PFSK-1 (cell line): ENCODE data around the gene HLX.

Experiments used
- FOXP2 ChIP-seq: optimal IDR thresholded peaks from 2 replicates; pipeline ENCODE3; 2011; ENCODE audit warnings: borderline replicate concordance, control low read depth, inconsistent platforms; ENCODE audit not compliant: insufficient read depth; ENCODE audit errors: extremely low read length, extremely low read depth
- POLR2AphosphoS5 ChIP-seq: IDR thresholded peaks from 2 replicates; pipeline ENCODE4 v1.6.1; 2012; ENCODE audit warnings: low read depth, mild to moderate bottlenecking, control low read depth, low read length, moderate library complexity
- SIN3A ChIP-seq: IDR thresholded peaks from 2 replicates; pipeline ENCODE4 v1.6.1; 2012; ENCODE audit warnings: mild to moderate bottlenecking, low read length, moderate library complexity, borderline replicate concordance; ENCODE audit not compliant: insufficient read depth
- TAF1 ChIP-seq: IDR thresholded peaks from 2 replicates; pipeline ENCODE4 v1.6.1; 2012; ENCODE audit warnings: low read length, control low read depth, borderline replicate concordance; ENCODE audit not compliant: insufficient read depth
- TF ChIP-seq, protein P1 (sequence below), 2 experiments: IDR thresholded peaks; 2 replicates each; pipeline versions ENCODE4 v1.6.1 to v1.8.0; 2011 to 2012; ENCODE audit warnings: low read depth in 2 of 2, low read length in 2 of 2, control low read depth in 1 of 2, inconsistent platforms in 1 of 2, mild to moderate bottlenecking in 1 of 2, moderate library complexity in 1 of 2; ENCODE audit not compliant: insufficient read depth in 1 of 2

Gene HLX

DNA sequence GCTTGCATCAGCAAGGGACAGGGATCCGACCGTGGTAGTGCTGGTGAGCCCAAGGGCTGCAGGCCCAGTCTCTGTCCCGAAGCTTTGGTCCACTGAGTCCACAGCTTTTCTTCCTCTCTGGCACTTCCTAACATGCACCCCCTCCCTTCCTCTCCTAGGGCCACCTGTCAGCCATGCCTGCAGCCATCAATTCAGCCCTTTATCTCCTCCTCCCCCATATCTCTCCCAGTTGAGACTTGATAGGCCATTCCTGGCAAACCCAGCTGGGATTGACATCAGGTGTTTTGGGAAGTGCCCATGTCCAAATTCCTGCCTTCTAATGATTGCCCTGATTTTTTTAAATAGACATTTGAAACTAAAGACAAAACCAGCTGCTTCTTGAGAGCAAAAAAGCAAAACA is 25.6 kb downstream of the HLX start:
- no peak for TF ChIP-seq SIN3A
- TF ChIP-seq FOXP2 = no peak
- TF ChIP-seq POLR2AphosphoS5 = no peak
- TF ChIP-seq TAF1 = no peak
- TF ChIP-seq, protein P1, sequence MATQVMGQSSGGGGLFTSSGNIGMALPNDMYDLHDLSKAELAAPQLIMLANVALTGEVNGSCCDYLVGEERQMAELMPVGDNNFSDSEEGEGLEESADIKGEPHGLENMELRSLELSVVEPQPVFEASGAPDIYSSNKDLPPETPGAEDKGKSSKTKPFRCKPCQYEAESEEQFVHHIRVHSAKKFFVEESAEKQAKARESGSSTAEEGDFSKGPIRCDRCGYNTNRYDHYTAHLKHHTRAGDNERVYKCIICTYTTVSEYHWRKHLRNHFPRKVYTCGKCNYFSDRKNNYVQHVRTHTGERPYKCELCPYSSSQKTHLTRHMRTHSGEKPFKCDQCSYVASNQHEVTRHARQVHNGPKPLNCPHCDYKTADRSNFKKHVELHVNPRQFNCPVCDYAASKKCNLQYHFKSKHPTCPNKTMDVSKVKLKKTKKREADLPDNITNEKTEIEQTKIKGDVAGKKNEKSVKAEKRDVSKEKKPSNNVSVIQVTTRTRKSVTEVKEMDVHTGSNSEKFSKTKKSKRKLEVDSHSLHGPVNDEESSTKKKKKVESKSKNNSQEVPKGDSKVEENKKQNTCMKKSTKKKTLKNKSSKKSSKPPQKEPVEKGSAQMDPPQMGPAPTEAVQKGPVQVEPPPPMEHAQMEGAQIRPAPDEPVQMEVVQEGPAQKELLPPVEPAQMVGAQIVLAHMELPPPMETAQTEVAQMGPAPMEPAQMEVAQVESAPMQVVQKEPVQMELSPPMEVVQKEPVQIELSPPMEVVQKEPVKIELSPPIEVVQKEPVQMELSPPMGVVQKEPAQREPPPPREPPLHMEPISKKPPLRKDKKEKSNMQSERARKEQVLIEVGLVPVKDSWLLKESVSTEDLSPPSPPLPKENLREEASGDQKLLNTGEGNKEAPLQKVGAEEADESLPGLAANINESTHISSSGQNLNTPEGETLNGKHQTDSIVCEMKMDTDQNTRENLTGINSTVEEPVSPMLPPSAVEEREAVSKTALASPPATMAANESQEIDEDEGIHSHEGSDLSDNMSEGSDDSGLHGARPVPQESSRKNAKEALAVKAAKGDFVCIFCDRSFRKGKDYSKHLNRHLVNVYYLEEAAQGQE (IDR thresholded peaks at IDR 0.05; ENCODE audit: insufficient read depth in 1 of 2, low read depth in 2 of 2, low read length in 2 of 2) = no peak

DNA sequence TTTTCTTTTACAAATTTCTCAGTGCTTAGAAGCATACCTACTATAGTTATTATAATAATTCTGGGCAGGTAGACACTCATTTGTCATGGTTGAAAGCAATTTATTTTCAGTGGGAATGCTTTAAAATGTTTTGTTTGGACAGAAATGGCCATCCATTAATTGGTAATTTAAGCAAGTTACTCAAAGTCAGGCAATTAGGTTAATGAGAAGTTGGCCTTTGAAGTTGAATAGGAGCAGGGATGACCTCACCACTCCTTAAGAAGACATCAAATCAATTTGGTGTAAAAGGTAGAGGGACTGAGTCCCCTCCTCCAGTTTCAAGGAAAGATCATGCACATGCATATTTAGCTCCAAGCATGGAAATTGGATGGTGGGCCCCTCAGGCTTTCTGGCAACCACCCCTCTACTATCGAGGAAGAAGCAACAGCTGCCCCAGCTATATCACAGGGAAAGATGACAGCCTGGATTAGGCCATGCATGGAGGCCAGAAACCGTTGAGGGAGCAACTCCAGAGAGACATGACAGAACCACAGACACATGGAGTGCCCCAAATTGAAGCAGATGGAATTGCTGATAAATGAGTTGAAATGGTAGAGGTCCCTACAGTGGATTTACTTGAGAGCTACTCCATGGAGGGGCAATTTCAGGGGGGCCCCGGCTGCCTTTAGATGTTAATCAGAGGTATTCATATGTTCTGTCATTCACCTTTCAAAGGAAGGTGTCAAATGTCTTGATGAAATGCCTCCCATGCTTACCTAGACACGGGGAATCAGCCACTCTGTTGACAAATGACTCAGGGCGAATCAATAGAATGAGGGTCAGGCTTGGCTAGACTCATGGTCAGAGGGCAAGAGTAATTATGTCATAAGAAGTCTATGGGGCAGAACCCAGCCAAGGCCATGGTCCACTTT is 26.7 kb downstream of the HLX start:
- TF ChIP-seq POLR2AphosphoS5 (no peak), FOXP2 (no peak), TAF1 (no peak), SIN3A (no peak)
- TF ChIP-seq, protein P1 (IDR thresholded peaks at IDR 0.05; ENCODE audit: insufficient read depth in 1 of 2, low read depth in 2 of 2, low read length in 2 of 2) = no peak

DNA sequence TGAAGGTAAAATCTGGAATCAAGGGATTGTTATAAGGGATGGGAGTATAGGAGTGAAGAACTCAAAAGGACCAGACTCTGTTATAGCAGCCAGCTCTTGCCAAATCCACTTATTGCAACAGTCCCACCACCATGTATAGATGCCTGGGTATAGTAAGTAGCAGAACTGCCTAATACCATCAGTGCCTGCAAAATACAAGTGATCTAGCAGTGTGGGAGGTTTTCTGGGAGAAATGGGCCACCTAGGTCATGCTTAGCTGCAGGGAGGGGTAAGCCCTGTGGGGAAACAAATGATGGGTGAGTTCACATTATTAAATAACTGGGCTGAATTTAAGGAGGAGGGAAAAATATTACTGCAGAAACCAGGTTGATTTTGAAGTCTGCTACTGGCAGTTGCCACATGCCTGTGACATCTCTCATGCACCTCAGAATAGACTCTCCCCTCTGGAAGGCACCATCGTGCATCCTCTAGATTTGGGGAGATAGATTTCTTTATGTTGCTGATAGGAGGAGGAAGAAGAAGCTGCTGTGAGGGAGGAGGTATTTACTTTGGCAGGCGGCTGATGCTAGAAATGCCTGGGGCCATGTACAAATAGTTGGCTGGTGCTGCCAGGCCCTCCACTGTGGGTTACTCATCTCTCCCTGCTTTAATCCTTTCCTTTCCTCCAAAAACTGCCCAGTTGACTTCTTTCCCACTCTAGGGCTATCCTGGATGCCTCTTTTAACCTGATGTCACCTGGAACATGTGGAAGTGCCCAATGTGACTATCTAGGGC is 27.5 kb downstream of the HLX start:
- no peak for TF ChIP-seq TAF1
- TF ChIP-seq, protein P1 (IDR thresholded peaks at IDR 0.05; ENCODE audit: insufficient read depth in 1 of 2, low read depth in 2 of 2, low read length in 2 of 2) = no peak
- no peak for TF ChIP-seq POLR2AphosphoS5
- no peak for TF ChIP-seq SIN3A
- no peak for TF ChIP-seq FOXP2

DNA sequence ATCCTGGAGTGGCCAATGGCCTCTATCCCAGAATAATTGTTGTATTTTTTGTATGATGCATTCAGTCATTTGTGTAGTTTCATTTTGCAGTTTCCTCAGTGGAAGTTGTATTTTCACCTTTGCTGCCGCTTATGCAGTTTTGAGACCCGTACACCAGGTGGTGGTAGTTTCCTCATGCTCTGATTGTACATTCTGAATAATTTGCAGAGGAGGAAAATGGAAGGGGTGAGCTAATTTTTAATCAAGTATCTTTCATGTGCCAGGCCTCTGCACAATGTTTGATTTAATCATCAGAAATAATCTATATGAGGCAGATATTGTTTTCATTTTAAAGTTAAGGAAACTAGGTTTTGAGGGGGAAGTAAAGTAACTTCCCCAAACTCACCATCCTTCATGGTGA is 29.5 kb downstream of the HLX start:
- TF ChIP-seq POLR2AphosphoS5 (no peak), FOXP2 (no peak), SIN3A (no peak), TAF1 (no peak)
- TF ChIP-seq, protein P1 (IDR thresholded peaks at IDR 0.05; ENCODE audit: insufficient read depth in 1 of 2, low read depth in 2 of 2, low read length in 2 of 2) = no peak
